Neuron (in vitro differentiated cells): Measurements from ENCODE around the gene RASGRF2.

Source experiments
- H2AFZ ChIP-seq: one replicate; pipeline ENCODE4 v1.6.1; 2013; ENCODE audit warnings: low read depth, mild to moderate bottlenecking, inconsistent platforms, low read length, moderate library complexity
- H3K27me3 ChIP-seq: one replicate; pipeline ENCODE4 v1.6.1; 2013; ENCODE audit warnings: low read length; ENCODE audit not compliant: insufficient read depth
- H3K36me3 ChIP-seq: one replicate; pipeline ENCODE4 v1.6.1; 2013; ENCODE audit warnings: low read length; ENCODE audit not compliant: insufficient read depth
- H3K4me1 ChIP-seq: one replicate; pipeline ENCODE4 v1.6.1; 2013; ENCODE audit warnings: low read length; ENCODE audit not compliant: insufficient read depth
- H3K4me3 ChIP-seq: 2 replicates; pipeline ENCODE4 v1.5.1; 2013; ENCODE audit warnings: mild to moderate bottlenecking, low read length, moderate library complexity
- H3K9me3 ChIP-seq: one replicate; pipeline ENCODE4 v1.6.1; 2013; ENCODE audit warnings: low read length

The RASGRF2 gene

GRCh38 chr5:81177061-81177460 lies 216.9 kb downstream of the RASGRF2 start:
- Histone ChIP-seq H3K36me3 (no peaks in the 10 kb centered on the region), H3K4me3 (no peak overlapping the region), H3K27me3 (no peaks in the 10 kb centered on the region), H2AFZ (no peak overlapping the region), H3K4me1 (peaks cover 4% of the 10 kb centered on the region), H3K9me3 (no peaks in the 10 kb centered on the region)

GRCh38 chr5:81179959-81180358 lies 219.8 kb downstream of the RASGRF2 start:
- H3K9me3 ChIP-seq, result no peaks in the 10 kb centered on the region
- no peak overlapping the region for H2AFZ ChIP-seq
- H3K36me3 ChIP-seq, result no peaks in the 10 kb centered on the region
- H3K4me3 ChIP-seq, result no peak overlapping the region
- no peaks in the 10 kb centered on the region for H3K27me3 ChIP-seq
- peaks cover 4% of the 10 kb centered on the region for H3K4me1 ChIP-seq

DNA sequence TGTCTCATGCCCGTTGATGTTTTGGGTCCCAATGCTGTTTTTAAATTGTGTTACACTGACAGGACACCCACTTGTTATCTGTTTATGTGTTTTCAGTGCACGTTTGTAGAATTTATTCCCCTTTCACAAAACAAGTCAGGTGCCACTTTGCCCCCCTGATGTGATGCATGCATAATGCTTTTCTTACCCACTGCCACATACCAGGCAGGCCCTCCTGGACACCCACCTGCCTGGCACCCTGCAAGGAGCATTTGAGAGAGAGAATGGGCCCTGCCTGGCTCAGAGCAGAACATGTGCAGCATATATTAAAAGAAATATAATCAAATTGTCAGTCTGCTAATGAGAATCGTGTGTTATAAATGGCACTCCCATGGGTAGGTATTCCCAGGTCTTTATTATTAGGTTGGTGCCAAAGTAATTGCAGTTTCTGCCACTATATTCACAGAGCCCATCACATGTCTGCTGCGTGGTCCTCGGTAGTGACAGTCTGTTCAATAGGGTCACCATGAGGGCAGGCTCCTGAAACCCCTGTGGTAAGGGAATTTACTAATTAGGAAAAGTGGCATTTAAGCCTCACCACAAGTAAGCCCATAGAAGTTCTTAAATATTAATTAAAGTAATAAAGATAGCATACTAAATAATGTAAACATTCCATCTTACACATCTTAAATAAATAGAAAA lies 220.8 kb downstream of the RASGRF2 start:
- no peaks in the 10 kb centered on the region for H3K27me3 ChIP-seq
- H3K9me3 ChIP-seq, result no peaks in the 10 kb centered on the region
- peaks cover 4% of the 10 kb centered on the region for H3K4me1 ChIP-seq
- H3K36me3 ChIP-seq, result no peaks in the 10 kb centered on the region
- no peak overlapping the region for H2AFZ ChIP-seq
- H3K4me3 ChIP-seq, result no peak overlapping the region

- Histone ChIP-seq H3K9me3 (no peaks in the 10 kb centered on the region), H3K36me3 (no peaks in the 10 kb centered on the region), H3K27me3 (no peaks in the 10 kb centered on the region), H3K4me3 (no peak overlapping the region), H2AFZ (no peak overlapping the region), H3K4me1 (peaks cover 3% of the 10 kb centered on the region)
These were observed 221.6 kb downstream of the RASGRF2 start for GRCh38 chr5:81181576-81182316.

DNA sequence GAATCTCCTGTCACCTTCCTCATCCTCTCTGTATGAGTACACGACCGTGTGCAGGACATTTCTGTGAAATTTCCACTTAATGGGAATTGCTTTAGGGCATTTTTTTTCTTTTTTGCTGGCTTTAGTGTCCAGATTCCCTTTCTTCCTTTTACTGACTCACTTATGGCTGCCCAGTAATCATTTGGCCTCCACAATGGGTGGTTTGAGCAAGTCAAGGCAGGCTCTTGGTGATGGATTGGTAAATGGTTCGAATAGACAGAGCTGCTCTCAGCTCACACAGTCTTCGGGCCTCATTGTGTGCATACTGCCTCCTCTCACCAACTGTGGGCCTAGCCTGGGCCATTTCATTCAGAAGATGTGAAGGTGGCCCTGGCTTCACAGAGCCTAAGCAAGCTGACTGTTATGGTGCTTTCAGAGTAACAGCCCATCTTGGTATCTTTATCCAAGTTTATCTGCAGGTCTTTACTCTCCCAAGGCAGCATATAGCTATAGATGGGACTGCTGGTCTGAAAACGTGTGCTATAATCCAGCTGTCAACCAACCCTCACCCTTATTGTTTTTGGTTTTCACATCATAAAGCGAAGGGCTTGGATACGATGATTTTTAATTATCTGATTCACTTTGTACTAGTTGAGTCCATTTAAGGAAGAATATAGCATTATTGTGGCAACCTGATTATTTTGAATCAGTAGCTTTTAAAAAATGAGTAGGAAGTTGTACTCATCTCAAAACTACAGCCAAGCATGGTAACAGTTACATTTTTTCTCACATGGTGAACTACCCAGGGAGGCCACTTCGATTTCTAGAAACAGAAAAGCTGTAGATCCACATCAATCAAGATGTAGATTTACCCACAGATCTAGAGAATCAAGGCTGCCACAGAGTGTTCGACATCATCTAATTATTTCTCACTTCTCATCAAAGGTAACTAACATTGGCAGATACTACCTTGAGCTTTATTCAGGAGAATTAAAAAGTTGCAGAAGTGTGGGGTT lies 222.5 kb downstream of the RASGRF2 start:
- Histone ChIP-seq H3K4me3 (no peak overlapping the region), H3K36me3 (no peaks in the 10 kb centered on the region), H2AFZ (no peak overlapping the region), H3K9me3 (no peaks in the 10 kb centered on the region), H3K27me3 (no peaks in the 10 kb centered on the region), H3K4me1 (no peaks in the 10 kb centered on the region)

DNA sequence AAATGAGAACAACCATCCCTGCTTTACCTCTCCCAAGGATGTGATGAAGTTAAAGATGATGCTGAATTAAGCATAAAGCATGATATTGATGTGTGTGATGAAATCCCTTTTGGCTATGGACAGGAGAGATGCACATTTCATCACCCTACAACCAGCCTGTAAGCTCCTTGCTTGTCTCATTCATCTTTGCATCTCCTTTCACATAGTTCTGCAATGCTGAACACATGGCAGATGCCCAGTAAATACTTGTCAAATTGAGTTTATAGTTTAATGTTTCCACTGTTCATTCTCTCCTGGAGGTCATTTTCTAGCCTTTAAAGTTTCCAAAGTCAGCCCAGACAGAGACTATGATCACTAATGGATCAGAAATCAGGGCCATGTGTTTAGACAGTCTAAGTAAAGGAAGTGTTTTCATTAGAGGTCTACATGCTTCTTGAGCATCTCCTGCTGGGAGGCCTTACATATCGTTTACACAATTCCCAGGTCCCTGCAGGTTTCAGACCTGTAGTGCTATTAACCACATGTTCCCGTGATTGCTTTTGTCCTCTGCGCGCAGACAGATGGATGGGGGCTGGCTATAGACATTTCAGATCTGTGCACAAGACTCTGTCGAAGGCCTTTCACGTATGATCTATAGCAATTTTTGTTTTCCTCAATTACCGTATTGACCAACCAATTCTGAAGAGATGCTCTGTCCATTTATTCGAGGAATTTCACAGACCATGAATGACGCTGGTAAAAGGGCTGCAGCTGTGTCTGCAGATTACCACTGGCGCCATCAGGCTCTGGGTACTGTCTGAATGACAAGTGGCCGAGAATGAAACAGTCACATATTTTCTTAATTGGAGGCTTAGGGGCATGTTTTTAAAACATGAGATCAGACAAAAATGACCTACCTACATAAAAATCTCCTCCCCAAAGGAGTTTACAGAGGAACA lies 223.9 kb downstream of the RASGRF2 start:
- H3K4me3 ChIP-seq, result no peak overlapping the region
- H3K4me1 ChIP-seq, result peaks cover 4% of the 10 kb centered on the region
- no peaks in the 10 kb centered on the region for H3K27me3 ChIP-seq
- H3K9me3 ChIP-seq, result no peaks in the 10 kb centered on the region
- H3K36me3 ChIP-seq, result no peaks in the 10 kb centered on the region
- H2AFZ ChIP-seq, result no peak overlapping the region

DNA sequence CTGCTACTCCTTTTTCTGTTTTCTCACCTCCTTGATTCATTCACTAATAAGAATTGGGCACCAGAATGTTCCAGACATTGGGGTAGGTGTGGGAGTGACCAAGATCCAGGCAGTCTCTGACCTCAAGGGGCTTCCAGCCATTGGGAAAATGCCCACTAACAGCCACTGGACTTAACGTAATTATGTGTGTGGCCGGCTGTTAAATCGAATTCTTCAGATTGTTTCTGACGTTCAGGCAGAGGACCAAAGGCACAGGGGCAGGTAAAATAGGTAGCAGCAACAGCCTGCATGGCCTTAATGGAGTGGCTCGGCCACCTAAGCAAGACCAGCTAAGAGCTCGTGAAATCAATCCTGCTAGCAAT lies 224.6 kb downstream of the RASGRF2 start:
- Histone ChIP-seq H2AFZ (no peak overlapping the region), H3K4me3 (no peak overlapping the region), H3K9me3 (no peaks in the 10 kb centered on the region), H3K4me1 (peaks cover 4% of the 10 kb centered on the region), H3K36me3 (no peaks in the 10 kb centered on the region), H3K27me3 (no peaks in the 10 kb centered on the region)

DNA sequence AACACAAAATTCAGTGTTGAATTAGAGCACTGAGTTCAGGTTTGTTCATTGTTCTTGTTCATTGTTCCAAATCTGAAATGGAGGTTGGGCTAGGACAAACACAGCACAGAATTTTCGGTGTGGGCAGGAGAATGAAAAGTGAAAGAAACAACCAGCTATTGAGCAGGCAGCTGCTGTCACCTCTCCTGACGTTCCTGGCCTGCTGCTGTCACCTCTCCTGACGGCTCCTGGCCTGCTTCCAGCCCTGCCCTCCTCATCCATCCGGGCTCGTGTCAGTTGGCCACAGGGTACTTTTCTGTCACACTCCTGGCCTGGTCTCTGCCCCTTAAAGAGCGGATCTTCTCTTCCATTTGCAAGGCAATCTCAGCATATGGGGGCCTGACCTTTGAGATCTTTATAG lies 227.7 kb downstream of the RASGRF2 start:
- peaks cover 4% of the 10 kb centered on the region for H3K4me1 ChIP-seq
- no peak overlapping the region for H3K4me3 ChIP-seq
- H2AFZ ChIP-seq, result no peak overlapping the region
- no peaks in the 10 kb centered on the region for H3K36me3 ChIP-seq
- no peaks in the 10 kb centered on the region for H3K9me3 ChIP-seq
- no peaks in the 10 kb centered on the region for H3K27me3 ChIP-seq

GRCh38 chr5:81188962-81189361 lies 228.8 kb downstream of the RASGRF2 start:
- no peaks in the 10 kb centered on the region for H3K36me3 ChIP-seq
- H2AFZ ChIP-seq, result no peak overlapping the region
- no peak overlapping the region for H3K4me3 ChIP-seq
- no peaks in the 10 kb centered on the region for H3K9me3 ChIP-seq
- no peaks in the 10 kb centered on the region for H3K27me3 ChIP-seq
- peaks cover 4% of the 10 kb centered on the region for H3K4me1 ChIP-seq

GRCh38 chr5:81189875-81190498 lies 229.8 kb downstream of the RASGRF2 start:
- no peak overlapping the region for H2AFZ ChIP-seq
- H3K4me1 ChIP-seq, result peaks cover 4% of the 10 kb centered on the region
- no peaks in the 10 kb centered on the region for H3K9me3 ChIP-seq
- no peaks in the 10 kb centered on the region for H3K36me3 ChIP-seq
- H3K27me3 ChIP-seq, result no peaks in the 10 kb centered on the region
- no peak overlapping the region for H3K4me3 ChIP-seq

GRCh38 chr5:81191726-81192372 lies 231.7 kb downstream of the RASGRF2 start:
- H3K27me3 ChIP-seq, result no peaks in the 10 kb centered on the region
- peaks cover 4% of the 10 kb centered on the region for H3K4me1 ChIP-seq
- no peaks in the 10 kb centered on the region for H3K36me3 ChIP-seq
- no peaks in the 10 kb centered on the region for H3K9me3 ChIP-seq
- no peak overlapping the region for H3K4me3 ChIP-seq
- H2AFZ ChIP-seq, result no peak overlapping the region

DNA sequence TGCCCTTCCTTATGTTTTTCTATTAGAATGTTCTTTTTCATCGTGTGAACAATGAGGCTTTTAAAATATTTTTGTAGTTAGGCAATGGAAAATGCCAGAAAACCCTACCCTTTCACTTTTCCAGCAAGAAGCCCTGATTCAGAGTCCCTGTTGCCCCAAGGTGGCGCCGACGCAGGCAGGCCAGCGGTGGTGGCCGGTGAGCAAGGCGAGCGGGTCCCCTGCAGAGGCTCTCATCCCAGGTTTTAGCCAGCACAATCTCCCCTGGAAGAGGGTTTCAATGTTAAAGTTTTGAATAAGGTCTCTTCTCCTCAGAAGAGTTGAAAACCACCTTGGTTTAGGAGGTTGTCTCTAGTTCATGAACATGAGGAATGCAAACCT lies 232.2 kb downstream of the RASGRF2 start:
- H3K9me3 ChIP-seq, result no peaks in the 10 kb centered on the region
- H3K4me1 ChIP-seq, result peaks cover 4% of the 10 kb centered on the region
- no peaks in the 10 kb centered on the region for H3K27me3 ChIP-seq
- no peaks in the 10 kb centered on the region for H3K36me3 ChIP-seq
- no peak overlapping the region for H3K4me3 ChIP-seq
- H2AFZ ChIP-seq, result no peak overlapping the region
